Adipocyte (in vitro differentiated cells): ENCODE results near the gene ING2.
"Not testable (repeated sequence)": the region's sequence is repeated elsewhere in the genome, so short reads cannot be mapped to it uniquely, and the experiment has no call there.

Experiments
- DNase-seq: peaks from one replicate; pipeline ENCODE4 v3.0.0-alpha.2; 2015; ENCODE audit warnings: low read depth
- H3K27me3 ChIP-seq: replicated peaks from 2 replicates; pipeline ENCODE4 v1.7.0; 2013; ENCODE audit warnings: mild to moderate bottlenecking, low read length, moderate library complexity; ENCODE audit not compliant: control insufficient read depth, insufficient read depth
- H3K36me3 ChIP-seq: 2 replicates; pipeline ENCODE4 v1.7.0; 2013; ENCODE audit warnings: low read length, mild to moderate bottlenecking, moderate library complexity; ENCODE audit not compliant: control insufficient read depth, insufficient read depth, severe bottlenecking
- H3K4me1 ChIP-seq: 2 replicates; pipeline ENCODE4 v1.7.0; 2013; ENCODE audit warnings: mild to moderate bottlenecking, low read length, moderate library complexity; ENCODE audit not compliant: control insufficient read depth, insufficient read depth
- H3K4me3 ChIP-seq: 2 replicates; pipeline ENCODE4 v1.7.0; 2013; ENCODE audit warnings: mild to moderate bottlenecking, low read length, moderate library complexity
- H3K9ac ChIP-seq: 2 replicates; pipeline ENCODE4 v1.7.0; 2013; ENCODE audit warnings: mild to moderate bottlenecking, low read length, moderate library complexity
- H3K9me3 ChIP-seq: 2 replicates; pipeline ENCODE4 v1.7.0; 2013; ENCODE audit warnings: mild to moderate bottlenecking, low read length, moderate library complexity; ENCODE audit not compliant: control insufficient read depth

ING2 gene

DNA sequence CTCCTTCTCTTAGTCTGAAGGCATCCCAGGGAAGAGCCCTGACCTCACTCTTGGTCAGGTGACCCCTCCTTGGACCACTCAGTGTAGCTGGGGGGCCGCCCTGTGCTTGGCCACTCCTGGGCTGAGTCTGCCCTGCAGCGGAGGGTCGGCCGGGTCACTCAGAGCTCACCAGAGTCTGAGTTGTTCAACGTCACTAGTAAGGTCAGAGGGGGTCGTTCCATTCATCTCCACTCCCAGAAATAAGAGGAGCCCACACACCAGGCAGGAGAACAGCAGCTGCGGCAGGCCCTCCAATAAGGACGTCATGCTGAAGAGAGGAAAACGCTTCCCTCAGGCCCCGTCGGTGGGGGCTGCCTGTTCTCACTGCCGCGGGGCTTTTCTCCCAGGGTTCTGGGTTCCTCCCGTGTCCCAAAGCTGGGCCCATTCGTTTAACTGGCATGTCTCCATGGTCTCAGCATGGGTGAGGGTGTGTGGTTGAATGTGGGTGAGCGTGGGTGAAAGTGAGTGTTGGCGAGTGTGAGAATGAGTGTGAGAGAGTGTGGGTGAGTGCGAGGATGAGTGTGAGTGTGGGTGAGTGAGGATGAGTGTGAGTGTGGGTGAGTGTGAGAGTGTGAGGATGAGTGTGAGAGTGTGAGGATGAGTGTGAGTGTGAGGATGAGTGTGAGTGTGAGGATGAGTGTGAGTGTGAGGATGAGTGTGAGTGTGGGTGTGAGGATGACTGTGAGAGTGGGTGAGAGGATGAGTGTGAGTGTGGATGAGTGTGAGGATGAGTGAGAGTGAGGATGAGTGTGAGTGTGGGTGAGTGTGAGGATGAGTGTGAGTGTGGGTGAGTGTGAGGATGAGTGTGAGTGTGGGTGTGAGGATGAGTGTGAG is 47.7 kb downstream of the ING2 start:
- H3K9me3 ChIP-seq = peaks cover 4% of the 10 kb centered on the region
- no peak overlapping the region for H3K9ac ChIP-seq
- peaks cover 10% of the 10 kb centered on the region for H3K4me1 ChIP-seq
- peaks cover 9% of the 10 kb centered on the region for H3K27me3 ChIP-seq
- DNase-seq = no peak
- H3K4me3 ChIP-seq = no peak overlapping the region
- no peaks in the 10 kb centered on the region for H3K36me3 ChIP-seq

DNA sequence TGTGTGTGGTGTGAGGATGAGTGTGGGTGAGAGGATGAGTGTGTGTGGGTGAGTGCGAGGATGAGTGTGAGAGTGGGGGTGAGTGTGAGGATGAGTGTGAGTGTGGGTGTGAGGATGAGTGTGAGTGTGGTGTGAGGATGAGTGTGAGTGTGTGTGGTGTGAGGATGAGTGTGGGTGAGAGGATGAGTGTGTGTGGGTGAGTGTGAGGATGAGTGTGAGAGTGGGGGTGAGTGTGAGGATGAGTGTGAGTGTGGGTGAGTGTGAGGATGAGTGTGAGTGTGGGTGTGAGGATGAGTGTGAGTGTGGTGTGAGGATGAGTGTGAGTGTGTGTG is 48.3 kb downstream of the ING2 start:
- not testable (repeated sequence) for H3K9me3 ChIP-seq, H3K4me3 ChIP-seq, H3K27me3 ChIP-seq, H3K9ac ChIP-seq, H3K36me3 ChIP-seq, DNase-seq
- H3K4me1 ChIP-seq = peaks cover 10% of the 10 kb centered on the region

DNA sequence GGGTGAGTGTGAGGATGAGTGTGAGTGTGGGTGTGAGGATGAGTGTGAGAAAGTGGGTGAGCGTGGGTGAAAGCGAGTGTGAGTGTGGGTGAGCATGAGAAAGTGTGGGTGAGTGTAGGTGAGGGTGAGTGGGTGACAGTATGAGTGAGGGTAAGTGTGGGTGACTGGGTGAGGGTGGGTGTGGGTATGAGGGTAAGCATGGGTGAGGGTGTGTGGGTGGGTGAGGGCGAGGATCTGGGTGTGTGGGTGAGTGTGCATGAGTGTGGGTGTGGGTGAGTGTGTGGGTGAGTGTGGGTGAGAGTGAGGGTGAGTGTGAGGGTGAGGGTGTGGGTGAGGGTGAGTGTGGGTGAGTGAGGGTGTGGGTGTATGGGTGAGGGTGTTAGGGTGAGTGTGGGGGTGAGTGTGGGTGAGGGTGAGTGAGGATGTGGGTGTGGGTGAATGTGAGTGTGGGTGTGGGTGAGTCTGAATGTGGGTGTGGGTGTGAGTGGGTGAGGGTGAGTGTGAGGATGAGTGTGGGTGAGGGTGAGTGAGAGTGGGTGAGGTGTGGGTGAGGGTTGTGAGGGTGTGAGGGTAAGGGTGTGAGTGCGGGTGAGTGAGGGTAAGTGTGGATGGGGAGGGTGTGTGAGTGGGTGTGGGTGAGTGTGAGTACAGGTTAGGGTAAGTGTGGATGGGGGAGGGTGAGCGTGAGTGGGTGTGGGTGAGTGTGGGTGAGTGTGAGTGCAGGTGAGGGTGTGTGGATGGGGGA is 48.9 kb downstream of the ING2 start:
- no peak for DNase-seq
- Histone ChIP-seq H3K36me3 (no peaks in the 10 kb centered on the region), H3K27me3 (peaks cover 10% of the 10 kb centered on the region), H3K4me3 (no peak overlapping the region), H3K9ac (no peak overlapping the region), H3K4me1 (peaks cover 10% of the 10 kb centered on the region), H3K9me3 (peaks cover 4% of the 10 kb centered on the region)

DNA sequence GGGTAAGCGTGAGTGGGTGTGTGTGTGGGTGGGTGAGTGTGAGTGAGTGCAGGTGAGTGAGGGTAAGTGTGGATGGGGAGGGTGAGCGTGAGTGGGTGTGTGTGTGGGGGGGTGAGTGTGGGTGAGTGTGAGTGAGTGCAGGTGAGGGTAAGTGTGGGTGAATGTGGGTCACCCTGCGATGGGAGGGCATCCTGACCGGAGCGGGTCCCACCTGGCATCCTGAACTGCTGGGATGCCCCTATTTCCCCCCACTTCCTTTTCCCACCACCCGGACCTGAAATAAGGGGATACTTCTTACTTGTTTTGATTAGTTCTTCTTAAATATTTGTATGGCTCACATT is 49.5 kb downstream of the ING2 start:
- Histone ChIP-seq H3K36me3 (no peaks in the 10 kb centered on the region), H3K4me3 (no peak overlapping the region), H3K9me3 (peaks cover 4% of the 10 kb centered on the region), H3K9ac (no peak overlapping the region), H3K4me1 (peaks cover 10% of the 10 kb centered on the region), H3K27me3 (peaks cover 16% of the 10 kb centered on the region)
- no peak for DNase-seq

DNA sequence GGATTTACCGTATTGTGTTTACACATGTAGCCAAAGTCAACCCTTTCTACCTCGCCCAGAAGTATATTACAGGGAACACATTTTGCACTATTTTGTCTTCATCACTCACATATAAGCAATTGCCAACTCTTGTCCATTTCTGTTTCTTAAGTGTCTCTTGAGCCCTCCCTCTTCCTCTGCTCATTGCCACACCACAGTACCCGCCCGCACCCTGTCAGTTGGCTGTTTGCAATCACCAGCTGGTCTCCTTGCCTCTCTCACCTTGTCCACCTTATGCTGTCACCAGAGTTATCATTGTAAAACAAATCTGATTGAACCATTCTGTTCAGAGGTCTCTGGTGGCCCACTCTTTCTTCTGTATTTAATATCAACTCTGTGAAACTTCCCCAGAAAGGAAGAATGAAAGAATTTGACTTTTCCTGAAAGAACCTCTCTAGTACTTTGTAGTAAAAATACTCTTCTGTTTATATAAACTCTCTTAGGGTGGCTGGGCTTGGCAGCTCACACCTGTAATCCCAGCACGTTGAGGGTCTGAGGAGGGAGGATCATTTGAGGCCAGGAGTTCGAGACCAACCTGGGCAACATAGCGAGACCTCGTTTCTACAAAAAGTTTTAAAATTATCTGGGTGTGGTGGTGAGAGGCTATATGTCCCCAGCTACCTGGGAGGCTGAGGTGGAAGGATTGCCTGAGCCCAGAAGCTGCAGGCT is 50.2 kb downstream of the ING2 start:
- Histone ChIP-seq H3K9ac (no peak overlapping the region), H3K4me1 (peaks cover 10% of the 10 kb centered on the region), H3K36me3 (no peaks in the 10 kb centered on the region), H3K27me3 (peaks cover 20% of the 10 kb centered on the region), H3K4me3 (no peak overlapping the region), H3K9me3 (peaks cover 4% of the 10 kb centered on the region)
- DNase-seq = no peak

DNA sequence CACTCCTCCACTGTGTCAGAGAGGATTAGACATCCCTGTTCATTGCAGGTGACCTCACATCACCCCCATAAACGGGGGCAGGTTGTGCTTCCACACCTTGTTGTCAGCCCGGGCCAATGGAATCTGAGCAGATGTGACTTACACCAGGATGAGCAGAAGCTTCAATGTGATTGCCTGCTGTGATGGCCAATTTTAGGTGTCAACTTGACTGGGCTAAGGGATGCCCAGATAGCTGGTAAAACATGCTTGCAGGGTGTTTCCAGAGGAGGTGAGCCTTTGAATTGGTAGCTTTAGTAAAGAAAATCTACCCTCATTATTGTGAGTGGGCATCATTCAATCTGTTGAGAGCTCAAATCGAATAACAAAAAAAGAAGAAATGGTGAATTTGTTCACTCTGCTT is 52.1 kb downstream of the ING2 start:
- H3K9ac ChIP-seq = no peak overlapping the region
- peaks cover 25% of the 10 kb centered on the region for H3K27me3 ChIP-seq
- no peaks in the 10 kb centered on the region for H3K36me3 ChIP-seq
- no peak for DNase-seq
- H3K9me3 ChIP-seq = peaks cover 4% of the 10 kb centered on the region
- H3K4me3 ChIP-seq = no peak overlapping the region
- no peaks in the 10 kb centered on the region for H3K4me1 ChIP-seq

DNA sequence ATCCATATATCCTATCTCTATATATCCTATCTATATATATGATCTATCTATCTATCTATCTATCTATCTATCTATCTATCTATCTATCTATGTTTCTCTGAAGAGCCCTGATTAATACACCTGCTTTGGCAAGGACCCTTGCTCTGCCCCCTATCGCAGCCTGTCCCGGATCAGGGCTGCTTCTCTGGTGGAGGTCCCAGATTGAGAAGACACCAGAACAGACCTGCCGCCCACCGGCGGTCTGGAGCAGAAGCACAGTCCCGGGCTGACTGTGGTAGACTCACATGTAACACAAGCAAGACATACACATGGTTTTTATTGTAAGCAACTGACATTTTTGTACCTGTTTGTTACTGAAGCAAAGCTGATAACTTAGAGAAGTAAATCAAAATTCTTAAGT is 52.8 kb downstream of the ING2 start:
- Histone ChIP-seq H3K4me3 (no peak overlapping the region), H3K4me1 (no peaks in the 10 kb centered on the region), H3K27me3 (peaks cover 25% of the 10 kb centered on the region), H3K36me3 (no peaks in the 10 kb centered on the region), H3K9me3 (peaks cover 4% of the 10 kb centered on the region), H3K9ac (no peak overlapping the region)
- DNase-seq = no peak

DNA sequence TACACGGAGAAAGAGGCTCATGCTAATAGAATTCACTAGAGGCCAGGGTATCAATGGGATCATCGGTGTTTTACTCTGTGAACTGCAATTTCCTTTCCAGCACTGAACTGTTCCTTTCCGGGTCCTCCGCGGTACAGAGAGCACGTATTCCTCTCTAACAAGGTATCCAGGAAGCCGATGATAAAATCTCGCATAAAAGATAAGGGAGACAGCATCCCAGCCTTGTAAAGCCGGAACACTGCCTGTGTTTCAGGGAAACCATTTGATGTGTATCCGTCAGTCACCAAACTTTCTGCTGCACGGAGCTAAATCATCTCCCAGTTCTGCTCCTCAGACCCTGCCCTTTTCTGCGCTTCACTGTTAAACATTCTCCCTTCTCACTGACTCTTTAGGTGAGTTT is 54.0 kb downstream of the ING2 start:
- no peak overlapping the region for H3K4me3 ChIP-seq

DNA sequence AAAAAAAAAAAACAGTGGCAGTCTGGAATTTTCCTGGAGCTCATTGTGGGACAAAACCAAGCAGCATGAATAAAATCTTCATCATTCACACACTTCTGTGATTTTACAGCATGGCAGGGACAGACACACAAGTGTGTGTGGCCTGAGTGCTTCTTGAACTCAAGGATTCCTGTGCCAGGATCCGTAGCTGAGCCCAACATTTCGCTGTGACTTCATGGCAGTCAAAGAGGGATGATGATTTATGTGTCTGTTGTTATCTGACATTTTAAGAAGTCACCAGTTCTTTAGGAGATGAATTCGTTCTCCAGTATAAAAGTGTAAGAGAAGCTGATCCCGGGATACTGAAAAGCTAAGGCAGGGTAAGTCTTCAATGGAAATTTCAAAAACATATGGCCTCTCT is 57.0 kb downstream of the ING2 start:
- Histone ChIP-seq H3K4me3 (no peak overlapping the region), H3K9me3 (peaks cover 2% of the 10 kb centered on the region), H3K36me3 (no peaks in the 10 kb centered on the region), H3K27me3 (peaks cover 37% of the 10 kb centered on the region), H3K4me1 (peaks cover 6% of the 10 kb centered on the region), H3K9ac (no peak overlapping the region)
- no peak for DNase-seq

More for the DNA sequence above, 54.0 kb downstream of the ING2 start:
- H3K4me1 ChIP-seq = peaks cover 4% of the 10 kb centered on the region
- peaks cover 4% of the 10 kb centered on the region for H3K9me3 ChIP-seq
- H3K9ac ChIP-seq = no peak overlapping the region
- no peaks in the 10 kb centered on the region for H3K36me3 ChIP-seq
- peaks cover 25% of the 10 kb centered on the region for H3K27me3 ChIP-seq
- no peak for DNase-seq
